Kidney glomerular epithelial cell (primary cell): ENCODE measurements around the gene SFMBT1.
"Not testable (repeated sequence)": the region's sequence is repeated elsewhere in the genome, so short reads cannot be mapped to it uniquely, and the experiment has no call there.

Experiments used
- DNase-seq: peaks from one replicate; lab custom pipeline; 2025; lab: John Stamatoyannopoulos, UW

SFMBT1 gene

DNA sequence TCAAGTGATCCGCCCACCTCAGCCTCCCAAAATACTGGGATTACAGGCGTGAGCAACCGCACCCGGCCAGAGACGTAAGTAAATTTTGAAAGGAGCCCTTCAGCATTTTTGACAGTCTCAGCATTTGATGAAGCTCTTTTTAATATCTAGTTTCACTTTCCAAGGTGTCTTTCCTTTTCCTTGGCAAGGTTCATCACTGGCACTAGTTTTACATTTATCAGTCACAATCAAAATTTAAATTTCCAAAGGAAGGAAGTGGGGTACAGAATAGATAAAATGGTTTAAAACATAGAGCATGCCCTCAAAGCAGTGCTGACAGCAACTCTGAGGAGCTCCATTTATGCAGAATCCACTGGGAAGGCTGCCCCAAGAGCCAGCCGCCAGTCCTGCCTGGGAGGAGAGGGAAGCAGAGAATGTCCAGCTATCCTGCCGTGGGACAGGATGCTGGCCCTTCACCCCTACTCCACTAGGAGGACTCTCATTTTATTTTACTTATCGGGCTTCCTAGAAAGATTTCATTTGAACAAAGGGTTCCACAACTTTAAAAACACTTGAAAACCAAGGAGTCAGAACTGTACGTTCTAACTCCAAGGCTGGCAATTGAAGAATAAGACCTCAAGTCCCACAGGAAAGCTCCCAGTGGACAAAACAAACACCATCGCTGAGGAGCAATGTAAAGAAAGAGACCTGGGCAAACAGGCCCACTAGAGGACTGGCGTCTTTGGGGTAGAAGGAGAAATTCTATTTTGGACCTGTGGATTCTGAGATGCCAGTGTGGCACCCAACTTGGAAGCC is 9.9 kb downstream of the SFMBT1 start:
- no peak for DNase-seq

DNA sequence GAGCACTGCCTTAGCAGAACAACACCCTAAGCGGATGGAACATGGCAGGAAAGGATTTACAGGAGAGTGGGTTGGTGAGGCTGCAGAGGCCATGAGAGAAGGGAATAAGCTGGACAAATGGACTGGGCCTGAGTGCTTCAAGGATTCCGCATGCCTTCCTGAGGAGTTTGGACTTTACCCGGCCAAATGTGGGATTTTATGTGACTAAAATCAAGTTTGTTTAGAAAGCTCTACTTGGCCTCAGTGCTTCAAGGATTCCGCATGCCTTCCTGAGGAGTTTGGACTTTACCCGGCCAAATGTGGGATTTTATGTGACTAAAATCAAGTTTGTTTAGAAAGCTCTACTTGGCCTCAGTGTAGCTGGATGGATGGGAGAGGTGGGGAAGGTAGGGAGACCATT is 10.9 kb downstream of the SFMBT1 start:
- DNase-seq, result not testable (repeated sequence)

DNA sequence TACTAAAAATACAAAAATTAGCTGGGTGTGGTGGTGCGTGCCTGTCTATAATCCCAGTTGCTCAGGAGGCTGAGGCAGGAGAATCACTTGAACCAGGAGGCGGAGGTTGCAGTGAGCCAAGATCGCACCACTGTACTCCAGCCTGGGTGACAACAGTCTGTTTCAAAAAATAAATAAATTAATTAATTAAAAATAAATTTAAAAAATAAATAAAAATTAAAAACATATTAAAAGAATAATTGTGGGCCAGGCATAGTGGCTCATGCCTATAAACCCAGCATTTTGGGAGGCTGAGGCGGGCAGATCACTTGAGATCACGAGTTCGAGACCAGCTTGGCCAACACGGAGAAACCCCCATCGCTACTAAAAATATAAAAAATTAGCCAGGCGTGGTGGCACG is 11.5 kb downstream of the SFMBT1 start:
- not testable (repeated sequence) for DNase-seq

DNA sequence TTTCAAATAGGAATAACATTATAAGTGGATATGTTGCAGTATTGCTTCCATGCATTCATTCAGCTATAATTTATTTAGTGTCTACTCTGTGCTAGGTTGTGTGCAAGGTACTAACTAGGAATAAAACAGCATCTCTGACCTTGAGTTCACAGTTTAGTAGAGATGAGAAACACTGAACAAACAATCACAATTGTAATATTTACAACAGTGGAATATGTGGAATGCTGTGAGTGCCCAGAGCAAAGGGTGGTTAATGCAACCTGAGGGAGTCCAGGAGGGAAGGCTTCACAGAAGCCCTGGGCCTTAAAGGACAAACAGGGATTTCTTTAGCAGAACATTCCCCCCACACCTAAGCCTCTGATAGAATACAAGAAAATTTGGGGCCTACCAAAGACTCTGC is 13.3 kb downstream of the SFMBT1 start:
- DNase-seq, result no peak

DNA sequence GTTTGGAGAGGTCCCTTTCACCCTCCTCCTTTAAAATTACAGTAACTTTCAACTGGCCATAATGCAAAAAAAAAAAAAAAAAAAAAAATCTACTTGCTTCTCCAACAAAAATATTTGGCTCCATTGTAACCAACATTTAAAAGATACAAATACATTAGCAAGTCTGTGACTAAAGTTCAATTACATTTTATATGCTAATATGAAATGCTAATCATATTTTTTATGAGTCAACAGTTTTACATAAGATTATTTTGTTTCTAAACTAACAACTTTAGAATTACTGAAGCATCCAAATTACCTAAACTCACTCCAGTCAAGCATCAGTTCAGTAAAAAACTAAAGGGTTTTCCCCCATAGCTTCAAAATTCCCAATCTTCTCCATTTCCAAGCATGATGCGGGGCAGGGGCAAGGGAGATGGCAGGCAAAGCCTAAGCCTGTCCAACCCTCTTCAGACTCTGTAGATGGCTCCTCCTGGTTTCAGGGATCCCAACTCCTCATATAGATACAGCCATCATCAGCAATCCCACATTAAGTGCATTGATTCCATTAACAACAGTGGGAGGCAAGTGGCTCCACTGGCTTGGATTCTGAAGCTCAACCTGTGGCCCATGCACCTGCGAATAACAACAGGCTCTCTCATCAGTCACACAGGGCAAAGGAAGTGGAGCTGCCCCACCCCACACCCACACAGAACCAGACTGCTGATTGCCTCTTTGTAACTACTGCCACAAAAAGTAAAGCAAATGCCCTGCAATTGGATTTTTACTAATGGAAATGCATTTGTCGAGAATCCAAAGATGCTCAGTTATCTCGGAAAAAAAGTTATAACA is 15.0 kb downstream of the SFMBT1 start:
- no peak for DNase-seq

DNA sequence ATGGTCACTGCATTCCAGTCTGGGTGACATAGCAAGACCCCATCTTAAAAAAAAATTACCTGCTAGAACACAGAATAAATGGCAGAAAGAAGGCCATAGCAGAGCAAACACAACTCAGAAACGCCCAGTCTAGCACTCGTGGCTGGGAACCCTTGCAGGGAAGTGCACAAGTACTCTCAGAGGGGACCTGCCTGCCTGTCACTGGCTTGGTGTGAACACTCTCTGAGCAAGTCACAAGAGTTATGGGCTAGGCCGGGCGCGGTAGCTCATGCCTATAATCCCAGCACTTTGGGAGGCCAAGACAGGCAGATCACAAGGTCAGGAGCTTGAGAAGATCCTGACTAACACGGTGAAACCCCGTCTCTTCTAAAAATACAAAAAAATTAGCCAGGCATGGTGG is 17.2 kb downstream of the SFMBT1 start:
- no peak for DNase-seq

DNA sequence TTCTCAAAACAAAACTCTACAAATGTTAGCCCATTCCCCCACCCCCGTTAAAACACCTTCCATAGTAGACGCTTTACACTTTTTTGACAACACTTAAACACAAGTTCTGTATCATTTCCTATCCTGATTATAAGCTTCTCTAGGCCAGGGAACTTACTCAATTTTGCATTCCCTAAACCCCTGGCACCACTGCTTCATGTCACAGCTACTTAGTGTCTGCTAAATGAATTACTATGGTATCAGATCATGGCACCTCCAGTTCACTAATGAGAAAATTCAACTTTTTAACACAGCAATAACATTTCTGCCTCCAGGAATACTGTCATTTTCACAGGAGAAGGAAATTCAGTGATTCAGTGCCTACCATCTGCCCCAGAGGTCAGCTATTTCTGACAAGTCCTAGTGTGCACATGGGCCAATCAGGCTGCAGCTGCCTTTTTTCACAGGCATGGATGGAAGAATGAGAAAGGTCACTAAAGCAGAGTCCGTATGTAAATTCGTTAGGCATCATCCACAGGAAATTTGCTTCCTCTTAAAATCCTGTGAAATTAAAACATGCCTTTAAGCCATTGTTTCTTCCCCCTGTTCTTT is 18.5 kb downstream of the SFMBT1 start:
- no peak for DNase-seq

DNA sequence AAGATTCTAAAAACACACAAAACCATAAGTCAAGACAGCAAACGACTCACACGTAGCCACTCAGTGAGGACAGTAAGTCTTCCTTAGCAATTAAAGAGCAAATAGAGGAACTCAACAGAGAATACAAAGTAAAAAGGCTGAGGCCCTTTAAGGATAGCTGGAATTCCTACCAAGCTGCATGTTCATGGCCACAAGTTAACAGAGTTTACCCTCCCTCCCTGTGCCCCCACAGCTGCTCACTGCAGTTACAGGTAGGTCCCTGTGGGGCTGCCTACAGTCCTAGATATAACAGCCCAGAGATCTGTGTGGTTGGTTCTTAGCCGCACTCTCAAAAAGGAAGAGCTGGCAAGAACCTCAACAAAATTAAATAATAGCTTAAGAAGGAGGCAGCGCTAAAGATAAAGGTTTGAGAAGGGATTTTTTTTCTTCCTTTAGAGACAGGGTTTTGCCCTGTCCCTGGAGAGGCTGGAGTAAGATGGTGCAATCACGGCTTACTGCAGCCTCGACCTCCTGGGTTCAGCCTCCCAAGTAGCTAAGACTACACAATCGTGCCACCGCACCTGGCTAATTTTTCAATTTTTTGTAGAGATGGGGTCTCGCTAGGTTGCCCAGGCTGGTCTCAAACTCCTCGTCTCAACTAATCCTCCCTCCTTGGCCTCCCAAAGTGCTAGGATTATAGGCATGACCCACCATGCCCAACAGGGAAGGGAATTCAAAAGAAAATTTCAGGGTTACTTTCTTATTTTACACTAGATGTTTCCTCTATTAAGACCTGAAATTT is 19.3 kb downstream of the SFMBT1 start:
- no peak for DNase-seq

DNA sequence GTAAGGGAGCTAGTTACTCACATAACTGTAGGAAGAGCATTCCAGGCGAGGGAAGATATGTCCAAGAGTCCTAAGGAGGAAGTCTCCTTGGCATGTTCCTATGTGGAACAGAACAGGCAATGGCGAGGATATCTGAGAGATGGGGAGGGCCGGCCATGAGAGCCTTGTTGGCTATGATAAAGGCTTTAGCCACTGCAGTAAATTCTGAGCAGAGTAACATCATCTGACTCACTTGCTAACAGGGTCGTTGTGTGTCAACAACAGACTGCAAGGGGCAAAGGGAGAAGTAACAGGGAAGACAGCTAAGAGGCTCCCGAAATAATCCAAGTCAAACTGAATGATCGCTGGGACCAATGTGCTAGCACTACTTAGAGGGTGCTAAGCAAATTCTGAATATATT is 21.6 kb downstream of the SFMBT1 start:
- no peak for DNase-seq

DNA sequence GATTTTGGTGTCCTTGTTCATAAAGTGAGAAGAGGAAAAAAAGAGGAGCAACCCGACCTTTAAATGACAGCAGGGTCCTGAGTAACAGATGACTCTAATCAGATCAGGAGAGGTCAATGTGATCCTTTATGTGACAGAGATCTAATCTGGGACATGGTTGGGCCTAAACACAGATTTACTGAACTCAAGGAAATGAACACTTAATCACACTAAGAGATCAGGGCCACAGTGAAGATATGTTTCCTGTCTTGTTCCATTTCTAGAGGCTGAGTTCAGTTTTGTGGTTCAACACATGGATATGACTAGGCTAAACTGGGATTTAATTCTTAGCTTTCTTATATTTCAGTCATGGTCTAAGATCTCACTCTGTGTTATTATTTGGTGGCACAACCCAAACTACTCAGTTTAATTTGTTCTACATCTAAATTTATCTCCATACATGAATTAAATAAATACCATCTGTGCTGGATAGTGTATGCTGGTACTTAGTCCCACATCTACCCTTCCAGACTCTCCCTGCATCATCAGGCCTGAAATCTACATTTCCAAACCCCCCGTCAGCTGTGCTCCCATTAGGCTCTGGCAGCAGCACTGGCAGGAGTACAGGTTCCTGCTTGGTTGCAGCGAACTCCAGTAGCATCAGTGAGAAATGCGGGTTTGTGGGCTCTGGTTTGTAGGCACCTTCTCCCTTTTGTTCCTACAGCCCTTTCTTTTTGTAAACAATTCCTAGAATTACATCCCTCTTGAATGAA is 22.6 kb downstream of the SFMBT1 start:
- no peak for DNase-seq

DNA sequence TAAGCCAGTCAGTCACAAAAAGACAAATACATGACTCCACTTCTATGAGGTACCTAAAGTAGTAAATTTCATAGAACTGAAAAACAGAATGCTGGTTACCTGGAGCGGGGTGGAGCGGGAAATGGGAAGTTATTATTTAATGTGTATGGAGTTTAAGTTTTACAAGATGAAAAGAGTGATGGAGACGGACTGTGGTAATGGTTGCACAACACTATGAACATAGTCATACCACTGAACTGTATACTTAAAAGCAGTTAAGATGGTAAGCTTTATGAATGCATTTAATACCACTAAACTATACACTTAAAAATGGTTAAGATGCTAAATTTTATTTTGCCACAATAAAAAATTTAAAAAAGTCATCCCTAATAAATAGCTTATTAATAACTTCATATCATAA is 23.2 kb downstream of the SFMBT1 start:
- DNase-seq, result no peak

DNA sequence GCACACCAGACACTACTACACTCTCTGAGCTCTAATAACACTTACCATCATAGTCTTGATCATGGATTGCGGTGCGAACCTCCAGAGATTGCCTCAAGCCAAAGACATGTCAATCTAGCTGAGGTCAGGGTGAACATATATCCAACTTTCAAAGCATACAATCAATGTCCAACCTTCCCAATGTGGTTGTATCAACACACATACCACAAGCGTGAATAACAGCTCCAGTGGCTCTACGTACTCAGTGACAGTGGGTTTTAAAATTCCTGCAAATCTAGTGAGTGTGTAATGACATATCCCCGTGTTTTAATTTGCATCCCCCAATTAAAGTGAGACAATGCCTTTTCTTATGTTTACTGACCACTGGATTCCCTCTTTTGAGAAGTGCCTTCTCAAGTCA is 29.6 kb downstream of the SFMBT1 start:
- no peak for DNase-seq

DNA sequence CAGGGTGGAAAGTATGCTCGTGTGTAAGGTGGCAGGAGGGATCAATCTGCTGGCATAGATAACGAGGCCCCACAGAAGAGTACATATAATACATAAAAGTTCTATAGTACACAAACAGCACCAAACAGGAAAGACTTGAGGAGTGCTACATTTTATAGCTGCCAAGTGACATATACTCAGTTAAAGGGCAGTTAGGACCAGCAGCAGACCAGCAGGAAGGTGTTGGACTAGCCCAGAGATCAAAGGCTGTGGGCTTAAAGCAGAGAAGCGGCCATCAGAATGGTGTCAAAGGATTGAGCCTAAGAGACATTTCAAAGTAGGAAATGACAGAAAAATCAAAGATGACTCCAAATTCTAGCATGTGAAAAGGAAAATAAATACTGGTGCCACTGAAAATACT is 34.5 kb downstream of the SFMBT1 start:
- DNase-seq, result no peak

DNA sequence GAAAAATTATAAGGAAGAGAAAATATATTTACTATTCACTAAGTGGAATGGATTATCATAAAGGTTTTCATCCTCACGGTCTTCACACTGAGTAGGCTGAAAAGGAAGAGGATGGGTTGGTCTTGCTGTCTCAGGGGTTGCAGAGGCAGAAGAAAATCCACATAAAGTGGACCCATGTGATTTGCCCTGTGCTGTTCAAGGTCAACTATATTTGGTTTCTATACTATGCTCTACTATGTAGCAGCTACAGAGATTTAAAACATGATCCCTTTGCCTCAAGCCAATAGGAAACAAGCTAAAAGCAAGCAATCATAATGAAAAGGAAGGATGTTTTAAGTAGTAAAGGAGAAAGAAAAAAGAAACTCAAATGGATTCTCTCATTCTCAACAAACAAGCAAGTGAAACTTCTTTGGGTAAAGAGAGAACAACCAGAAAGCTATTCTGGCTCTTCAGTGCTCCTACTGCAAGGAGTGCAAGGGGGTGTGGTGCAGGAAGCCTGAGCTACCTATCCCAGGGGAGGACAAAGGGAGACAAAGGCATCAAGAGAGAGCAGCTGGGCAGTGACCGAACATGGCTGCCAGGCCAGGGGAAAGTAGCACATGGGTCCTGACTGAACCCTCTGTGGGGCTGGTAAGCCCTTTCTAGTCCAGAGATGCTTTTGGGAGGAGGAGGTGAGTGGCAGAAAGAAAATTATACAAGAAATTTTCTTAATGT is 35.9 kb downstream of the SFMBT1 start:
- no peak for DNase-seq

DNA sequence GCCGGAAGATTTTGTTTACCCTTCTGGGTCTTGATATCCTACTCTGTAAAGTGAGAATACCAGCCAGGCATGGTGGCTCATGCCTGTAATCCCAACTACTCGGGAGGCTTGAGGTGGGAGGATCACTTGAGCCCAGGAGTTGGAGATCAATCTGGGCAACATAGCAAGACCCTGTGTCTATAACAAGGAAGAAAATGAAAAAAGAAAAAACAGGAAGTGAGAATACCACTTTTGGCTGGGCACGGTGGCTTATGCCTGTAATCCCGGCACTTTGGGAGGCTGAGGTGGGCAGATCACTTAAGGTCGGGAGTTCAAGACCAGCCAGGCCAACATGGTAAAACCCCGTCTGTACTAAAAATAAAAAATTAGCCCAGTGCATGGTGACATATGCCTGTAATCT is 36.9 kb downstream of the SFMBT1 start:
- no peak for DNase-seq

DNA sequence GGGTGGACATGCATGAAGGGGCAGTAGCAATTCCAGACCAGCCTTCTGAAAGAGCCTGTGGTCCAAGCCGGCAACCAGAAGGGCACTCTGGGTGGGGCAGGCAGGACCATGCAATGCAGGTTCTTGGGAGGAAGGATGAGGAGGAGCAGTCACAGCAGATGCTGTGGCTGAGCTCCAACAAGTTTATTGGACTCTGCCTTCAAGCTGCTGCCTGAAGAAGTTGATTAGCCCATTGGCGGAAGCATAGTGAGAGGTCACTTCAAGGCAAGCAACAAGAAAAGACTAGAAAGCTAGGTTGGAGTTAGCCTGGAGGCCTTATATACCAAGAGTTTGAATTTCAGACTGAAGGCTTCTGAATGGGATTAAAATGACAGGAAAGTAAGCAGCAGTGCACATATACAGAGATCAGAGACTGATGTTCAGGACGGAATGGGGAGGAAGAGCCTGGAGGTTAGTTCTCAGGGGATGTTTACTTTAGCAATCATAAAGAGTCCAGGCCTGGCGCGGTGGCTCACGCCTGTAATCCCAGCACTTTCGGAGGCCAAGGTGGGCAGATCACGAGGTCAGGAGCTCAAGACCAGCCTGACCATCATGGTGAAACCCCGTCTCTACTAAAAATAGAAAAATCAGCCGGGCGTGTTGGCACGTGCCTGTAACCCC is 39.9 kb downstream of the SFMBT1 start:
- no peak for DNase-seq

DNA sequence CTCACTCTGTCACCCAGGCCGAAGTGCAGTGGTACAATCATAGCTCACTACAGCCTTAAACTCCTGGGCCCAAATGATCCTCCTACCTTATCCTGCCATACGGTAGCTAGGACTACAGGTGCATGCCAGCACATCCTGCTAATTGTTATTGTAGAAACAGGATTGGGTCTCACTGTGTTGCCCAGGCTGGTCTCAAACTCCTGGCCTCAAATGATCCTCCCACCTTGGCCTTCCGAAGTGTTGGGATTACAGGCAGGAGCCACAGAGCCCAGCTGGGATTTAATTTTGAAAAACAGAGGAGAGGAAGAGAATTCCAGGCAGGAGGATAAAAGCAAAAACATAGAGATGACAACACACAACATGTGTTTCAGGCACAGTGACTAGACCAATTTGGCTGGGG is 40.5 kb downstream of the SFMBT1 start:
- DNase-seq, result no peak

DNA sequence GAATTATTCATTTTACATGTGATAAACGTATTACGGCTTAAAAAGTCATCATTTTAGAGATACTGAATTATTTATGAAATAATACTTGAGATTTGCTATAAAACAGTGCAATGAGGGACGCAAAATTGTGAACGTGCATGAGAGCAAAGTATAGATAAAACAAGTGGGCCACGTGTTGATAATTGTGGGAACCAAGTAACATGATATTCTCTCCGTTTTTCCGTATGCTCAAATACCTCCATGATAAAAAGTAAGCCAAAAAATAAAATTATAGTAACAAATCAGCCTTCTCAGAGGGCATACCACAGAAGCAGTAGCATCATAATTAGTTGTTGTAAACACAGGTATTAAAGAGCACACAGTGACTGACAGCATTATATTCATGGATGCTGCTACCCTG is 42.6 kb downstream of the SFMBT1 start:
- no peak for DNase-seq

DNA sequence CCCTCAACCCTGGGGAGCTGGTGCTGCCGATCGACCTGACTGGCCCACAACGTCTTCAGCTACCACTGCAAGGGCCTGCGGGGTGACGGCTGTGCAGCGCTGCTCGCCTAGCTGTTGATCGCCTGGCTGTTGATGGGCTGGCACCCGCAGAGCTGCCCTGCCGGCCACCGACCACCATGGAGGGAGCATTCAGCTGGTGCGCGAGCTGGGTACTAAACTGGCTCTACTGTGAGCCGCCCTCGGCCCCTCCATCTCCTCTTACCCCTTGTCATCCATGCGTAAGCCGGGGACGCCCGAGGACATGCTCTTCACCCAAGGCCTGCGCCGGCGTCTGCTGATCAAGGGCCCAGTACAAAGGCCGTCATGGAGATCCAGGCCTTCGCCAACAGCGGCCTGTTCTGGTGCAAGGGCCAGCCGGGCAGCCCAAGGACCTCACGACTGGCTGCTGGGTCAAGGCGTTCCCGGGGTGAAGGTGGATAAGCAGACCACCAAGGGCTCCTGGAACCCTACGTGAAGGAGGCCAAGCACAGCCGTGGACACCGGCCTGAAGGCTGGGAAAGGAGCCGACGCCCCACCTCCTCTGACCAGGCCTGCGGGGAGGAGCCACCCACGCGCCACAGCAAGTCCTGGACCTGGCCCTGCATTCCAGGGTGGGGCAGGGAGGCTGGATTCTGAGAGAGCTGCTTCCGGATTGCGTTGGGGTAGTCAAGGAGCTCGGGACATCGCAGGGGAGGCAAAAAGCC is 46.9 kb downstream of the SFMBT1 start:
- DNase-seq, result no peak

DNA sequence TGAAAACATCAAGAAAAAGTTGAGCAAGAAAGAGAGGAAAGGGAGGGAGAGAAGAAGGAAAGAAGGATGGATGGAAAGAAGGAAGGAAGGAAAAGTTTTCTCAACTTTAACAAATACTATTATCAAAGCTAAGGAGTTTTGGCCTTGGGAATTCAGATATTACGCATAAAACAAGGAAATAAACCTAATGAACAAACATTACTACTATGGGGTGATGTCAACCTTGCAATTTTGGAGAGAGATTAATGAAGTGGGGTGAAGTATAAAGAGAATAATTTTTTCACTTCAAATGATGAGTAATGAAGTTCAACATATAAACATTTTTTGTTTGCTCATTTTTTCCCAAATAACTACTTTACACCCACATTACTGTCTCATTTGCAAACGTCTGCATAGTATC is 55.2 kb downstream of the SFMBT1 start:
- DNase-seq, result no peak
